ENCODE measurements around the gene GNB1. TPM values are rescaled to one million over a fixed set of nuclear protein-coding genes. Genes with fewer than 3 reads are reported as not detected.
A peak's percentile ranks its signal among the peaks of the same experiment; 100 is the strongest.
"Not testable (repeated sequence)": the region's sequence is repeated elsewhere in the genome, so short reads cannot be mapped to it uniquely, and the experiment has no call there.

GNB1 gene
- total and polyA plus RNA-seq, 7 donors: 119 to 197 (median 157) TPM

- TF ChIP-seq CTCF (IDR thresholded peaks at IDR 0.05) (no peak), POLR2A (IDR thresholded peaks at IDR 0.05) (no peak)
- Histone ChIP-seq H3K4me1 (peaks cover 0 to 67% (median 32%) of the 10 kb centered on the region in 4 donors), H3K27ac (no peak overlapping the region), H3K27me3 (no peaks in the 10 kb centered on the region), H3K4me3 (no peak overlapping the region), H3K36me3 (no peaks in the 10 kb centered on the region), H3K9me3 (no peaks in the 10 kb centered on the region)
- intact Hi-C loops (cut with DNase I): no loop called here
- WGBS, 2 donors: 94 to 97% methylated on average over 3 of the region's 3 CpGs
- no peak for DNase-seq
Measured at GRCh38 chr1:1867164-1867563, 23.7 kb downstream of the GNB1 start.

- Histone ChIP-seq H3K4me1 (peaks cover 0 to 77% (median 64%) of the 10 kb centered on the region in 4 donors), H3K27me3 (no peaks in the 10 kb centered on the region), H3K36me3 (no peaks in the 10 kb centered on the region), H3K4me3 (no peak overlapping the region), H3K9me3 (no peaks in the 10 kb centered on the region), H3K27ac (no peak overlapping the region)
- no peak for DNase-seq
- TF ChIP-seq POLR2AphosphoS5 (IDR thresholded peaks at IDR 0.05) (no peak), POLR2A (IDR thresholded peaks at IDR 0.05) (no peak), CTCF (IDR thresholded peaks at IDR 0.05) (no peak), EP300 (IDR thresholded peaks at IDR 0.05) (no peak)
- WGBS, 2 donors: 64 to 71% methylated on average over 6 of the region's 6 CpGs
- intact Hi-C loops (cut with DNase I): no loop called here
Measured at GRCh38 chr1:1862905-1863547, 27.9 kb downstream of the GNB1 start.

GRCh38 chr1:1861761-1862310 lies 29.1 kb downstream of the GNB1 start:
- H3K27ac ChIP-seq; intact Hi-C loops (cut with DNase I); DNase-seq; H3K9me3 ChIP-seq; H3K4me3 ChIP-seq; H3K27me3 ChIP-seq; H3K36me3 ChIP-seq: not testable (repeated sequence)
- 92 to 95% methylated on average over 13 of the region's 13 CpGs for WGBS, 2 donors
- H3K4me1 ChIP-seq: peaks cover 0 to 81% (median 70%) of the 10 kb centered on the region in 4 donors

GRCh38 chr1:1861339-1861730 lies 29.6 kb downstream of the GNB1 start:
- Histone ChIP-seq H3K27ac (no peak overlapping the region), H3K36me3 (no peaks in the 10 kb centered on the region), H3K9me3 (no peaks in the 10 kb centered on the region), H3K27me3 (no peaks in the 10 kb centered on the region), H3K4me3 (no peak overlapping the region), H3K4me1 (peaks cover 0 to 84% (median 71%) of the 10 kb centered on the region in 4 donors)
- 84 to 92% methylated on average over 1 of the region's 1 CpG for WGBS, 2 donors
- no peak for DNase-seq
- intact Hi-C loops (cut with DNase I): no loop called here
- TF ChIP-seq POLR2AphosphoS5 (IDR thresholded peaks at IDR 0.05) (no peak), POLR2A (IDR thresholded peaks at IDR 0.05) (no peak), EP300 (IDR thresholded peaks at IDR 0.05) (no peak), CTCF (IDR thresholded peaks at IDR 0.05) (no peak)

- H3K27me3 ChIP-seq; H3K36me3 ChIP-seq; H3K9me3 ChIP-seq; H3K4me3 ChIP-seq; DNase-seq; intact Hi-C loops (cut with DNase I): not testable (repeated sequence)
- H3K4me1 ChIP-seq: peaks cover 0 to 80% (median 68%) of the 10 kb centered on the region in 4 donors
- H3K27ac ChIP-seq: peak overlapping the region in 3 of 4 donors; percentile 60 to 70 (median 69)
- 74 to 80% methylated on average over 8 of the region's 8 CpGs for WGBS, 2 donors
Measured at GRCh38 chr1:1859970-1860697, 30.8 kb downstream of the GNB1 start.

All from sigmoid colon (tissue), 7 donors.